AG09309 (cell line): Measurements from ENCODE around the gene DUSP7.
"Not testable (repeated sequence)": the region's sequence is repeated elsewhere in the genome, so short reads cannot be mapped to it uniquely, and the experiment has no call there.

Experiments used
- DNase-seq: peaks from one replicate; pipeline ENCODE4 v3.0.0-alpha.2; 2010; ENCODE audit warnings: low read depth
- H3K4me3 ChIP-seq: 2 replicates; pipeline ENCODE4 v1.5.1; 2011; ENCODE audit warnings: mild to moderate bottlenecking, low read depth, low read length, moderate library complexity; ENCODE audit not compliant: control insufficient read depth
- TF ChIP-seq, protein P1 (sequence below): IDR thresholded peaks from 2 replicates; pipeline ENCODE4 v1.5.1; 2011; ENCODE audit warnings: mild to moderate bottlenecking, low read depth, low read length, inconsistent platforms; ENCODE audit not compliant: insufficient read depth, control insufficient read depth; ENCODE audit errors: missing control alignments

DUSP7 gene

GRCh38 chr3:52047295-52047960 is 8.9 kb downstream of the DUSP7 start:
- no peak for DNase-seq
- TF ChIP-seq, protein P1, sequence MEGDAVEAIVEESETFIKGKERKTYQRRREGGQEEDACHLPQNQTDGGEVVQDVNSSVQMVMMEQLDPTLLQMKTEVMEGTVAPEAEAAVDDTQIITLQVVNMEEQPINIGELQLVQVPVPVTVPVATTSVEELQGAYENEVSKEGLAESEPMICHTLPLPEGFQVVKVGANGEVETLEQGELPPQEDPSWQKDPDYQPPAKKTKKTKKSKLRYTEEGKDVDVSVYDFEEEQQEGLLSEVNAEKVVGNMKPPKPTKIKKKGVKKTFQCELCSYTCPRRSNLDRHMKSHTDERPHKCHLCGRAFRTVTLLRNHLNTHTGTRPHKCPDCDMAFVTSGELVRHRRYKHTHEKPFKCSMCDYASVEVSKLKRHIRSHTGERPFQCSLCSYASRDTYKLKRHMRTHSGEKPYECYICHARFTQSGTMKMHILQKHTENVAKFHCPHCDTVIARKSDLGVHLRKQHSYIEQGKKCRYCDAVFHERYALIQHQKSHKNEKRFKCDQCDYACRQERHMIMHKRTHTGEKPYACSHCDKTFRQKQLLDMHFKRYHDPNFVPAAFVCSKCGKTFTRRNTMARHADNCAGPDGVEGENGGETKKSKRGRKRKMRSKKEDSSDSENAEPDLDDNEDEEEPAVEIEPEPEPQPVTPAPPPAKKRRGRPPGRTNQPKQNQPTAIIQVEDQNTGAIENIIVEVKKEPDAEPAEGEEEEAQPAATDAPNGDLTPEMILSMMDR: no peak

GRCh38 chr3:52046902-52047239 is 9.5 kb downstream of the DUSP7 start:
- no peak for DNase-seq
- peak overlapping the region; percentile 13 for H3K4me3 ChIP-seq
- TF ChIP-seq, protein P1: no peak

More at GRCh38 chr3:52047295-52047960, 8.9 kb downstream of the DUSP7 start:
- H3K4me3 ChIP-seq: no peak overlapping the region; the same call in 1 of the 2 replicates

DNA sequence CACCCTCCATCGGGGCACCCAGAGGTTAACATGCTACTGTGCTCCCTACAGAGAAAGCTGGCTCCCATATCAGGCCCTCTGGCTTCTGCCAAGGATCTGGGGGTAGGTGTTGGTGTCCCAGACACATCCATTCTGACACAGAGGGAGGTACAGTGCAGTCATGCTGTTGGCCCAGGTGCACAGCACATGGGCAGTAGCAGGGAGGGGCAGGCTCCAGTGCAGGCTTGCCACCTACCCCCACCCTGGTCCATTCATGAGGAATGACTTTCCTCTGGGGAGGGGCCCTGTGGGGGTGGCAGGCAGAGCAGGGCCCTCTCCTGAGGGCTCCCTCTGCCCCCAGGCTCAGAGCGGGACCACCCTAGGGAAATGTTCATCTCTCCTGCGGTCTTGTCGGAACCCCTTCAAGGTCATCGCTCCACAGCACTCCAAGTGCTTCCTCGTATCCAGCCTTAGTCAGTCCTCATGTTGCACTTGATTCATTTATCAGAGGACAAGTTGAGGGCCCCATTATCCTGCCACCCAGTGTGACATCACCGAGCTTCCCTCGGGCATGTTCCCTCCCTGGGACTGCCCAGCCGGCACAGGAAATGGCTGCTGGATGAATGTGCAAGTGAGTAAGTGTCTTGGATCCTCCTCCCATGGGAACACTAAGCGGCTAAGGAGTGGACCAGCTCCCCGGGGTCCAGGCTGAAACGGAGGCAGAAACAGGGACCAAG is 10.0 kb downstream of the DUSP7 start:
- peak overlapping the region; percentile 13; the same call in 1 of the 2 replicates for H3K4me3 ChIP-seq
- TF ChIP-seq, protein P1: no peak
- DNase-seq: peak; percentile 94

DNA sequence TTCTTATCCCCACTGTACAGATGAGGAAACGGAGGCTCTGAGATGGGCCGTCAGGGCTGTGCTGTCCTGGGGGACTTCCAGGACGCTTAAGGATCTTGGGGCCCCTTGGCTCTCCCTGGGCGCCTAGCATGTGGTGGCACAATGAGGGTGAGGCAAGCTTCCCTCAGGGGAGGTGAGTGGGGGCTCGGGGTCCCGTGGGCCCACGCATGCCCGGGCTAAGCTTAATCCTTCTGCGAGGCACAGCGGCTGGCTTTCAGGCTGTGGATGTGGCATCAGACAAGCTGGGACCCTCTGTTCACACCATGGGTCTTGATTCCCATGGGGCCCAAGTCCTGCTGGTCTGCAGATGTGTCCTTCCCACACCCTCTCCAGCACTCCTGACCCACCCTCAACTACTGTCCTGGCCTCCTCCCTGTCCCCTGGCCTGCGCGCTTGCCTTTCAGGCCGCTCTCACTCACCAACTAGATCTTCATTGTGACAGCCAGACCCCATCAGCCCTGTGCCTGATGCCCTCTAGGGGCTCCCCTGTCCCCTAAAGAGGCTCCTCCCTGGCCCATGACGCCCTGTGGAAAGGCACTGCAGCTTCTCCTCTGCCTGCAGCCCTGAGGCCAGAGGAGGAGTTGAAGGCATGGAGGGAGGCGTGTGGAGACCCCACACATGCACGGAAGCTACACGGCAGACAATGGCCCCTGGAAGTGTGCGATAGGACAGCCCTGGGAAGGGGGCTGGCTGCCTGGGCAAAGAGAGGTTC is 11.3 kb downstream of the DUSP7 start:
- DNase-seq: no peak
- TF ChIP-seq, protein P1: no peak

GRCh38 chr3:52043750-52044149 is 12.6 kb downstream of the DUSP7 start:
- TF ChIP-seq, protein P1: no peak
- H3K4me3 ChIP-seq: no peak overlapping the region
- no peak for DNase-seq

More for the DNA sequence above, 11.3 kb downstream of the DUSP7 start:
- no peak overlapping the region for H3K4me3 ChIP-seq

- H3K4me3 ChIP-seq, DNase-seq: not testable (repeated sequence)
Observed at GRCh38 chr3:52043039-52043438, 13.3 kb downstream of the DUSP7 start.

- no peak overlapping the region for H3K4me3 ChIP-seq
- DNase-seq: no peak
- TF ChIP-seq, protein P1: peak; percentile 38
Observed at GRCh38 chr3:52041118-52041731, 15.1 kb downstream of the DUSP7 start.
